HG02759 (cell line): Measurements from ENCODE around the gene GIGYF2.
"Not testable (repeated sequence)": the region's sequence is repeated elsewhere in the genome, so short reads cannot be mapped to it uniquely, and the experiment has no call there.

Source experiments
- ATAC-seq: cut with Tn5 transposase; IDR thresholded peaks from one replicate; pipeline ENCODE4 v1.9.1; 2021; ENCODE audit warnings: mild to moderate bottlenecking, moderate library complexity; ENCODE audit not compliant: unreplicated experiment

Gene GIGYF2

DNA sequence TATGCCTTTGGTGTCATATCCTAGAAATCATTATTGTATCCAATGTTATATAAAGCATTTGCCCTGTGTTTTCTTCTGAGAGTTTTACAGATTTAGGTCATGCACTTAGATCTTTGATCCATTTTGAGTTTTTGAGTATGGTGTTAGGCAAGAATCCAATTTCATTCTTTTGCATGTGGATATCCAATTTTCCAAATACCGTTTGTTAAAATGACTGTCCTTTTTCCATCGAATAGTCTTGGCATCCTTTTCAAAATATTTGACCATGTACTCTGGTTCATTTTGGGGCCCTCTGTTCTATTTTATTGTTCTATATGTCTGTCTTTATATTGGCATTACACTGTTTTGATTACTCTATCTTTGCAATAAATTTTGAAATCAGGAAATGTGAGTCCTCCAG is 103.0 kb downstream of the GIGYF2 start:
- ATAC-seq, result no peak

DNA sequence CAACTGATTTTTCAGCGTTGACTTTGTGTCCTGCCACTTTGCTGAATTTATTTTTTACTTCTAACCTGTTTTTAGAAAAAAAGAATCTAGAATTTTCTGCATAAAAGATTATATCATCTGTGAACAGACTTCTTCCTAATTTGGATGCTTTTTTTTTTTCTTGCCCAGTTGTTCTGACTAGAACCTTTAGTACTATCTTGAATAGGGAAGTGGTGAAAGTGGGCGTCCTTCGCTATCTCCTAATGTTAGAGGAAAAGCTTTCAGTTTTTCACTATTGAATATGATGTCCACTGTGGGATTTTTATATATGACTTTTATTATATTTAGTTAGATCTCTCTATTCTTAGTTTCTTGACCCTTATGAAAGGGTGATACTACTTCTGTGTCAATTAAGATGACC is 105.0 kb downstream of the GIGYF2 start:
- ATAC-seq, result no peak

DNA sequence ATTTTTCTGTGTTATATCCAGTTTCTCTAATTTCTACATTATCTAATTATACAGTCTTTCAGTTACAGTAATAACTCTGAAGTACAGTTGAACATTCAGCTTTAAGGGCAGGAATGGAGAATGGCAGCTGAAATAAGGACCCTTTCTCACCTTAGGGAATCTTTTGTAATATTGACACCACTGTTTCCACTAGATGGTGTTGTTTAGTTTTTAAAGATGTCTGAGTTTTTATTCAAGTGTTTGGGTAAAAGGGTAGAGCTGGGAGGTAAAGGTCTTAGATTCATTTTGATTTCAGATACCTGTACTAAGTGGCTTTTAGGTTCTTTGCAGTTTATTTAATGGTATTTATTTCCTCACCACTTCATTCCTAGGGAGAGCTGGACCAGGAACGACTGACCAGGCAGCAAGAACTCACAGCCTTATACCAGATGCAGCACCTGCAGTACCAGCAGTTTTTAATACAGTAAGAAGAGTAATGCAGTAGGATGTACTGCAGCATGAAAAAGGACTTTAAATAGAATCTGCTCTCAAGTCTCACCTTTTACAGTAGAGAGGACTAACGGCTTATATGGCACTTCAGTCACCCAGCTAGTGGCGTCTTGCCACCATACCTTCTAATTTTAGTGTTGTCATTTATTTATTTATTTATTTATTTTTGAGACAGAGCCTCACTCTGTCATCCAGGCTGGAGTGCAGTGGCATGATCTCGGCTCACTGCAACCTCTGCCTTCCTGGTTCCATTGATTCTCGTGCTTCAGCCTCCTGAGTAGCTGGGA is 112.4 kb downstream of the GIGYF2 start:
- no peak for ATAC-seq

DNA sequence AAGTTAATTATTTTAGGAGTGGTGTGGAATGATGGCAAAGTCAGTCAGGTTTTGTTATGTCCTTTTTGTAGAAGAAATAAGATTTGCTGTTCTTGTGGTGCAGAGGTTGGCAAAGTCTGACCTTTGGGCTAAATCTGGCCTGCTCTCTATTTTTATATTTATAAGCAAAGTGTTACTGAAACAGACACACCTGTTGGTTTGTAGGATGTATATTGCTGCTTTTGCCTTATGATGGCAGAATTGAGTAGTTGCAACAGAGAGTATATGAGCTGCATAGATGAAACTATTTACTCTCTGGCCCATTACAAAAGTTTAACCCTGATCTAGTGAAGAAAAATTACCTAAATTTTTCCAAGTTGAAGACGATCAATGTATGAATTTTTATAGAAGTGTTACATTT is 113.3 kb downstream of the GIGYF2 start:
- ATAC-seq, result no peak

DNA sequence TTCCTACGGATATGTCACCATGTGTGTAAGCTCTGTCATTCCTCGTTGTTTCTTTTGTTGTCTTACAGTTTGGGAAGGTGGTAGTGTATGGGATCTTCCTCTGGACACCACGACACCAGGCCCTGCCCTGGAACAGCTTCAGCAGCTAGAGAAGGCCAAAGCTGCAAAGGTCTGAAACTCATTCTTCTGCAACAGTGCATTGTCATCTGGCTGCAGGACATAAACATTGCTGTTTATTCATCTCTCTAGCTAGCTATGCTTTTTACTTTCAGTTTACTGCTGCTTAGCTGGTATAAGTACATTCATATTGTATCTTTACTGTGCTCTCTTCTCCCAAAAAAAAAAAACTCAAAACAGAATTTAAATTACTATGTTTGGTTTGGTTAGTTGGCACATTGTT is 118.4 kb downstream of the GIGYF2 start:
- ATAC-seq, result no peak

DNA sequence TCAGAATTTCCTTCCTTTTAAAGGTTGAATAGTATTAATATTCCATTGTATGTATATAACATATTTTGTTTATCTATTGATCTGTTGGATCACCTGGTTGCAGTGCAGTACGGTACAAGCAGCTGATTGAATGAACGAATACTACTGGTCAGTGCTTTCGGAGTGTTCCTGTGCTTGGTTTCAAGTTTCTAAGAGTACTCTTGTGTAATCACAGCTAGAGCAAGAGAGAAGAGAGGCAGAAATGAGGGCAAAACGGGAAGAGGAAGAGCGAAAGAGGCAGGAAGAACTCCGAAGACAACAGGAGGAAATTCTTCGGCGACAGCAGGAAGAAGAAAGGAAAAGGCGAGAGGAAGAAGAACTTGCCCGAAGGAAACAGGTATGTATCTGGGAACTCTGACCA is 119.5 kb downstream of the GIGYF2 start:
- ATAC-seq, result no peak

DNA sequence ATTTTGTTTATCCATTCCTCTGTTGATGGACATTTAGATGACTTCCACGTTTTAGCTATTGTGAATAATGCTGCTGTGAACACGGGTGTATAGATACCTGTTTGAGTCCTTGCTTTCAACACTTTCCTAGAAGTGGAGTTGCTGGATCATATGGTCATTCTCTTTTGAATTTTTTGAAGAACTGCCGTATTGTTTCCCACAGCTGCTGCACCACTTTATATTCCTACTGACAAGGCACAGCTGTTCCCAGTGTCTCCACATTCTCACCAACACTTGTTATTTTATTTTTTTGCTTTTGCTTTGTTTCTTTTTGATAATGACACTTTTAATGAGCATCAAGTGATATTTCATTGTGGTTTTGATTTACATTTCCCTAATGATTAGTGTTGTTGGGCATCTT is 120.6 kb downstream of the GIGYF2 start:
- no peak for ATAC-seq

DNA sequence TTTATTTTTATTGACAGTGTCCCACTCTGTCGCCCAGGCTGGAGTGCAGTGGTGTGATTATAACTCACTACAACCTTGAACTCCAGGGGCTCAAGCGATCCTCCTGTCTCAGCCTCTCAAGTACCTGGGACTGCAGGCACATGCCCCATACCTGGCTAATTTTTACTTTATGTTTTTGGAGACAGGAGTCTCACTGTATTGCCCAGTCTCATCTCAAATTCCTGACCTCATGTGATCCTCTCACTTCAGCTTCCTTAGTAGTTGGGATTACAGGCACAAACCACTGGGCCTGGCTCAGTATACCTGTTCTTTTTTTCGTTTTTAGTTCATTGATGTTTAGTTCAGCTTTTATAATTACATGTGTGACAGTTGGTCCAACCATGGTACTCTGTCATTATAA is 132.9 kb downstream of the GIGYF2 start:
- no peak for ATAC-seq

DNA sequence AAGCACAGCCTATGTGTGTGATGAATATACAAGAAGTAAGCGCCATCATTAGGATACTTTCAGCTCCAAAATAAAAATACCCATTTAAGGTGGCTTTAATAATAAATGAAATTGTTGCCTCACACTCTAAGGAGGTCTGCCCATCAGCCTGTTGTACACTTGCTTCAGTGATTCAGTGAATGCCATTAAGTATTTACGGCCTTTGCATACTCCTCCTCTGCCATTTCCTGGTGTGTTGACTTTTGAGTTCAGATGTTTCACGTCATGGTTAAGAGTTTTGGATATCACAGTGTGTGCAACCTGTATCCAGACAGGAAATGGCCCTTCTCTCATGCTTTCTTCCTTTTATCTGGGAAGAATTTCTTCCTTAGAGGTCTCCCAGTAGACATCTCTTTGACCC is 134.4 kb downstream of the GIGYF2 start:
- no peak for ATAC-seq

DNA sequence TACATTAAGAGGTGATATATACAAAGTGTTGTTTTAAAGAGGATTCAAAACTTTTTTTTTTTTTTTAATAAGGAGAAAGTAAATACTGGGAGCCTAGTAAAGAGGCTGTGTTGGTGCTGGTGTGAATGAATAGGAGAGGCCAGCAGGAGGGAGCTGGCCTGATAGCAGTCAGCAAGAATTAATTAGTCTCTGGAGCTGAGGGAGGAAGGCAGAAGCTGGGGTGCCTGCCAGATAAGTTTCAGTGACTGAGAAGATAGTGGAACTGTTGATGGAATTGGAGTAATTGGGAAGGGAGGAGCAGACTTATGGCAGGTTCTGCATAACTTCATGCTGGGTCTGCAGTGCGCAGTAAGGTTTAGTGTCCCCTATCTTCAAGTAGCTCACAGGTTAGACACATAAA is 136.7 kb downstream of the GIGYF2 start:
- no peak for ATAC-seq

DNA sequence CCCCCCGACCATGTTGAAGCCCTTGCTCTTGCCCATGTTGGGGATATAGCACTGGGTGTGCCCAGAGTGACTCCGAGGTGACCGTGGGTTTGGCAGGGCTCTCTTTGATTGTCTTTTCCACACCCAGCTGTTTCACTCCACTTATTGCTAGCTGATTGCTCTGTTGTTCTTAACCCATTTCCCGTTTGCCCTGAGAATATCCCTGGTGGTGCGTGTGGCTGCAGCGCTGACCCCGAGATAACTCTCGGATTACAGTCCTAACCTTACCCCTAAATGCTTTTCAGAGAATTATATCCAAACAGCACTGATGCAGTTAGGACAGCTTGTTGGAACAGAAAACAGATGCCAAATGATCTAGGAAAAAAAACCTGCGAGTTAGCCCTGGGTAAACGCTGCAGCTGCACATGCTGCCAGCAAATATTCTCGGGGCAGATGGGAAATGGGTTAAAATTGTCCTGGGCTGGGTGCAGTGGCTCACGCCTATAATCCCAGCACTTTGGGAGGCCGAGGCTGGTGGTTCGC is 138.6 kb downstream of the GIGYF2 start:
- ATAC-seq, result no peak

DNA sequence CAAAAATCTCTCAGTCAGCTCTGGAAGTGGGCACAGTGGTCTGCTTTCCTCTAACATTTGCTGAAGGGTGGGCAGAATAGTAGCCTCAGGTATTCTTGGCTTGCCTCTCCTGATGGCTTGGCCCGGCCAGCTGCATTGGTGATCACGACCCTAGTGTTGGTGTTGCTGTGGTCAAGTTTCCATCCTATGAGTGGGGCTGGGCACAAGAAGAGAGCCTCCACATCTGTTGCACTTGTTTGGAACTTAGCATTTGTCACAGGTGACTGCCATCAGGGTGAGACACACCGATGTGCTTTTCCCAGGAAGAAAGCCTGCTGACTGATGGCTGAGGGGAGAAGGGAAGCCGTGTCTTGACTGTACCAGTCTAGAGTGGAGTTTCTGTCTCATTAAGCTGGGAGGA is 139.8 kb downstream of the GIGYF2 start:
- ATAC-seq, result no peak

DNA sequence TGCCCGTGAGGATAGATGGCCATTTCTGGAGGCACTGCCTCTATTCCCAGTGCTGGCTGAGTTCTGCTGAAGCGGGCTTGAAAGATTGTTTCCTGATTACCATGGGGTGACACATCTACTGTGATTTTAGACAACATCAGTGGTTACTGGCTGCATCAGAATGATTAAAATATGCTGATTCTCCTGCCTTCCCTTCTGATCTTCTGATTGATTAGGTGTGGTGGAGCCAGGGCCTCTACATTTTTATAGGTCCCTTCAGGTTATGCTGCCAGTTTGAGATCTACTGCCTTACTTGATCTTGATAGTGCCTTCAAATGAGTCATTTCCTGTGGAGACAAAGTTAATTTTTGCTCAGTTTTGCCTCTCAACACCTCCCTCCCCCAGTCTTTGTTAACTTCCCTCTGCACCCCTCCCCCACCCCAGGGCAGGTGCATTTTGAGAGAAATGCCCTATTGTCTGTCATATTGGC is 141.3 kb downstream of the GIGYF2 start:
- peak; percentile 89 for ATAC-seq

DNA sequence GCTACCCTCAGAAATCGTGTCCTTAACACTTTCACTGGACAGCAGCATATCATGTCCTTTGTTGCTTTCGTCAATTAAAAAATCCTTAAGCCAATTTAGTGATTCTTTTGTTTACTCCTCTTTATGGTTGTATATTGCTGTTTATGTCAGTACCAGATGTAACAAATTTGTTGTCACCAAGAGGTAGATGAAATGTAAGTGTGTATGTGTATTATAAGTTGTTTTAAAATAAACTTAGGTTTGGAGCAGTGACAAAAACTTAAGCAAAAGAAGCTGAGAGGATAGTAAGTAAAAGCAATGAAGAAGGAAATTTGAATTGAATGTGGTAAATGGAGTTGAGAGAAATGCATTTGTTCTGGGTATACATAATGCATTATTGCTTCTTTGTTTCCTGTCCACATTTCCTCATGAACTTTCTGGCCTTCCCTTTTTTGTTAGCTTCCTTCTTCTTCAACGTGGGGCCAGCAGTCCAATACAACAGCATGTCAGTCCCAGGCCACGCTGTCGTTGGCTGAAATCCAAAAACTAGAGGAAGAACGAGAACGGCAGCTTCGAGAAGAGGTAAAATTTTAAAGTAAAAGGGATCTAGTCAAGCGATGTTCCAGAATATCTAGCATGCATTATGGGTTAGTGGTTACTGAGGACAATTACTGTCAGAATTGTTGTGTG is 142.4 kb downstream of the GIGYF2 start:
- no peak for ATAC-seq

DNA sequence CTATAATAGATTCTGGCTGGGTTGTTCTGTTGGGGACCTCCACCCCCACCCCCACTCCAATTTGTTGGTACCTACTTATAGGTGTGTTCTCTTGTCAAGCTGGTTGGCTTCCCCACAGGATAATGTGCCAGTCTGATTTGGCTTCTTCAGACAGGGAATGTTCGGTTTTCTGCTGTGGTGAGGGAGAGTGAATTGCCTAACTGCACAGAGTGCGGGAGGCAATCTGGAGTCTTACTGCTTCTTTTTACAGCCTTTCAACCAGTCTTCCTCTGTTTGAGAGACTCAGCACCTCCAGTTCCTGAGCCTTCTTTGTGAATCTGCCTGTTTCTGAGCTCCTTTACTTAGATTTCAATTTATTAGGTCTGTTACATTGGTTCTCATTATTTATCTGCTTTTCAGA is 145.6 kb downstream of the GIGYF2 start:
- no peak for ATAC-seq

DNA sequence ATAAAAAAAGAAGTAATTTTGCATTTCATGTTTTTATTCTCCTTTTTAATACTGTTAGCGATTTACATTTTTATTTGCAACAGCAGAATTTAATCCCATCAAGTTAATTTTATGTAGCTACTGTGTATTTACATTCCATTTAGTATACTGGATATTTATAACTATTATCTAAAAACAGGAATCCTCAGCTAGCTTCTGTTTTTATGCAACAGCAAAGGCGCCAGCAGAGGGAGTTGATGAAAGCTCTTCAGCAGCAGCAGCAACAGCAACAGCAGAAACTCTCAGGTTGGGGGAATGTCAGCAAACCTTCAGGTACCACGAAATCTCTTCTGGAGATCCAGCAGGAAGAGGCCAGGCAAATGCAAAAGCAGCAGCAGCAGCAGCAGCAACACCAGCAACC is 146.7 kb downstream of the GIGYF2 start:
- no peak for ATAC-seq

DNA sequence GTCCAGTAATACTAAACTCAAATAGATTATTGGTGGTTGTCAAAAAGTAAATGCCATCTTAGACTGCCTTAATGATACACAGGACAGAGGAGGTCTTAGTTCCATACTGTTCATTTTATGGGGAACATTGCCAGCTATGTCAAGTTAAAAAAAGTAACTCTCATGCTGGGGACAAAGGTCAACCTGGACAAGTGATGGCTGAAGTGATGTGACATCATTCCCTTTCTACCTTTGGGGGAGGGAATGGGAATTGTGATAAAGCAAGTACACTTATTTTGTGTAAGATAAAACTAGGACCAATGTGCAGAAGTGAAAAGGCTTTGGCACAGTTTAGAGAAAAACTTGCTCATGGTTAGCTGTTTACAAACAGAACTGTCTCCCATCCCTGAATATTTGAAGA is 148.9 kb downstream of the GIGYF2 start:
- no peak for ATAC-seq

DNA sequence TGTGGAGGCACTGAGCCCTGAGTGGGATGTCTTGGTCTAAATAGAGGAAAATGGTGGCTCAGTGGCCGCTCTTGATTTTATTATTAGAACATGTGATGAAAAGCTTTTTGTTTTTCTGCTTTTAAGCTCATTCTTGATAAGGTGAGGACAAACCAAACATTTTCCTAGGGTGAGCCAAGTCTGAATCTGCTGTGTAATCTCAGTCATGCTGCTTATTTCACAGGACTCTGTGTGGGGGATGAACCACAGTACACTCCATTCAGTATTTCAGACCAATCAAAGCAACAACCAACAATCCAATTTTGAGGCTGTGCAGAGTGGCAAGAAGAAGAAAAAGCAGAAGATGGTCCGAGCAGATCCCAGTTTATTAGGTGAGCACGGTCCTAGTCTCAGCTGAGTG is 152.9 kb downstream of the GIGYF2 start:
- ATAC-seq, result no peak

DNA sequence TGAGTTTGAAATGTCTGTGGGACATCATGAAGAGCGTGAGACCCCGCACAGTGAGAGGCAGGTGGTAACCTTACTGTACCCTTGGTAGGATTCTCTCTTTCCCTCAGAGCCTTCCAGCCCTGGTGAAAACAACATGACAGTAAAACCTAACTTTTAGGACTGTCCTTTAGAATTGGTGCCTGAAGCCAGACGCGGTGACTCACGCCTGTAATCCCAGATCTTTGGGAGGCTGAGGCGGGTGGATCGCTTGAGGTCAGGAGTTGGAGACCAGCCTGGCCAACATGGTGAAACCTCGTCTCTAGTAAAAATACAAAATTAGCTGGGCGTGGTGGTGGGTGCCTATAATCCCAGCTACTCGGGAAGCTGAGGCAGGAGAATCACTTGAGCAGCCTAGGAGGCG is 154.9 kb downstream of the GIGYF2 start:
- not testable (repeated sequence) for ATAC-seq

DNA sequence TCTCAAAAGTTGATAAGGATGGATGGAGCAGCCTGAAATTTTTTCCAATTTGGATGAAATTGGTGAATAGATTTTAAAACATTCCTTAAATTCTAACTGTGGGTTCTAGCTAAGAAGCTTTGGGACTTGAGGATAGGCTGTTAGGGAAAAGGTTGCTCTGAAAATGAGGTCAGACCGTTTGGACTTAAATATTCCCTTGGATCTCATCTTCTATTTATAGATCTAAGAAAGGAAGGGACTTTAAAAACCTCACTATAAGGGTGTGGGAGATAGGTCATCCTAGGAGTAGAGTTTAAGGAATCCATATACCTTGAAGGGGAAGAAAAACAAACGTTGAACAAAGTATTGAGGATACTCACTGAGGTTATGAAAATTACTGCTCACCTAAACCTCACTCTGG is 155.5 kb downstream of the GIGYF2 start:
- no peak for ATAC-seq

DNA sequence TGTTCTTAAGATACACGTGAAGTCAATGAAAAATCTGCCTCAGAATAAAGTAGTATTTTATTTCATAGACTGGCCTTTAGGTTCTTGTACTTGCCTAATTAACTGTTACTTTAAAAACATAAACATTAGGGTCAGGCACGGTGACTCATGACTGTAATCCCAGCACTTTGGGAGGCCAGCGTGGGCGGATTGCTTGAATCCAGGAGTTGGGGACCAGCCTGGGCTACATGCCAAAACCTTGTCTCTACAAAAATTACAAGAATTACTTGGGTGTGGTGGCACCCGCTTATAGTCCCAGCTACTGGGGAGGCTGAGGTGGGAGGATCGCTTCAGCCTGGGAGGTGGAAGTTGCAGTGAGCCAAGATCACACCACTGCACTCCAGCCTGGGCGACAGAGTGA is 157.0 kb downstream of the GIGYF2 start:
- no peak for ATAC-seq

DNA sequence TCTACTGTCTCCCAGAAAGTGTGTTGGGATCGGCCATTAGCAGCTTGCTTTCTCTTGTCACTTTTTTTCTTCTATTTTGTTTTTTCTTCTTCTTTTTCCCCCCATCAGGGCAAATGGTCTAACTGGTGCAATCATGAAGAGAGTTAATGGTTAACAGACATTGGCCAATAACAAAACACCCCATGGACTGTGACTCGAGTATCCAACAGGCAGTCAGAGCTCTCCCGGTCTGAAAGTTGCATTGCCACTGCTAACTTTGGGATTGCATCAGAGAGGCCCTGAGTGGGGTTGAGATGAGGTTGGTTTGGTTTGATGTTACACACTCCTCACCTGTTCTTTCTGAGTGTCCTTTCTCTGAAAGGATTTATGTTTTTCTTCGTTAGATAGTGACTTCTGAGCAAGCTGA is 160.0 kb downstream of the GIGYF2 start:
- ATAC-seq, result no peak
